ENCODE data around the gene LDB2.

The LDB2 gene

DNA sequence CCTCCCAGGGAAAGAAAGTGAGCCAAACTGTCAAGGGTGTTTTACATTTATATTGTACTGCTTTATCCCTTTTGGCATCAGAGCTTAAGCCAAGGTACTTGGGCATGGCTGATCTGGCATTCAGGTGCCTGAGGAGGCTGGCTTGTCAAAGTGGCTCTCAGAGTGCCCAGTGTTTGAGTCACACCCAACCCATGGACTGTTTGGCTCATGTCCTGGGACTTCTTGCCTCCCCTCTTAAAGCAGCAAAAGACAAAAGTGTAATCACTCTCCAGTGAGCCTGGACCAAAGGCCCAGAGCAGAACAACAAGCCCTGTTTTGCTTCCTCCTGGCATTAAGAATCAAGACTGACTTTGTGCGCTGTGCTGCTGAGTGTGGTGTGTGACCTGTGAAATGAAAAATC is 360.5 kb downstream of the LDB2 start:
- no peak overlapping the region for H3K4me3 ChIP-seq (ENCODE audit: low read depth, low read length, poor library complexity, severe bottlenecking)
- no peak overlapping the region for H3K27ac ChIP-seq (ENCODE audit: low read depth, low read length, poor library complexity, severe bottlenecking)

DNA sequence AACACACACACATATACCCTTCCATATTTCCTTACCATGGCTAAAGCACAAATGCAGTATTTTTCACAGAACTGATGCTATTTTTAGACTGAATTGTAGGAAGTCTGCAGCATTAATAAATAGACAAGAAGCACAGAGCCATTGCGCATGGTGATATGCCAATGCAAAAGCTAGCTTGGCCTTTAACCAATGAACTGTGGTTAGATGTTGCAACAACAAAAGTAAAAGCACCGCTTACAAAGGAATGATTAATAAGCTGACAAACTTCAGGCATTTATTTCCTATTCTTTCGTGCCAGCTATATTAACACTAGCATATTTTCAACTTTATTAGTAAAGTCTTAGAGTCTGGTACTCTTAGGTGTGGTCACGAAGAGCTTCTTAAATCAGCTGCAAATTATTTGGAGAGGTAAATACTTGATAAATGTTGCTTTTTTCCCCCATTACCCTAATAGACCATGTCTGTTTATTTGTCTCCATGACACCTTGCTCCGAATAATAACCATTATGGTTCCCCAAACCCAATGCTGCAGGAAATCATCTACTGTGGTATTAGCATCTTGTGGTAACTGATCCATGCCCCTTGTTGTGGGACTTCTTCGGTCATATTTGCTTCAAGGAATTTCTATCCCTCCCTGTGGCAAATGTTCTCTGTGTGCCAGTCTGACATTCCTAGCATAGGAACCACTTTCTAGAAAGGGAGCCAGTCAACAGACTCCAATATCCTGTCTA is 366.0 kb downstream of the LDB2 start:
- H2AFZ ChIP-seq (ENCODE audit: low read length) = no peak overlapping the region
- H3K27me3 ChIP-seq (ENCODE audit: insufficient read depth, low read length) = no peaks in the 10 kb centered on the region
- H3K4me2 ChIP-seq (ENCODE audit: low read length) = no peak overlapping the region
- no peak overlapping the region for H3K4me3 ChIP-seq (ENCODE audit: low read depth, low read length, poor library complexity, severe bottlenecking)
- no peaks in the 10 kb centered on the region for H3F3A ChIP-seq (ENCODE audit: insufficient read depth, low read length)
- TF ChIP-seq CTCF (IDR thresholded peaks at IDR 0.05; ENCODE audit: low read length) (no peak), EZH2 (IDR thresholded peaks at IDR 0.05; ENCODE audit: borderline replicate concordance, low read length) (no peak)
- no peaks in the 10 kb centered on the region for H4K20me1 ChIP-seq (ENCODE audit: insufficient read depth, low read length)
- H3K9ac ChIP-seq (ENCODE audit: low read length) = no peak overlapping the region
- no peaks in the 10 kb centered on the region for H3K9me2 ChIP-seq (ENCODE audit: low read depth, low read length)
- H3K9me3 ChIP-seq (ENCODE audit: low read length) = no peaks in the 10 kb centered on the region
- no peaks in the 10 kb centered on the region for H3K36me3 ChIP-seq (ENCODE audit: insufficient read depth, low read length)
- H3K4me1 ChIP-seq (ENCODE audit: insufficient read depth, low read length, severe bottlenecking) = no peaks in the 10 kb centered on the region
- no peaks in the 10 kb centered on the region for H3K79me2 ChIP-seq (ENCODE audit: insufficient read depth, low read length)
- H3K27ac ChIP-seq (ENCODE audit: low read depth, low read length, poor library complexity, severe bottlenecking) = no peak overlapping the region

More for the DNA sequence above, 360.5 kb downstream of the LDB2 start:
- H3K9me2 ChIP-seq (ENCODE audit: low read depth, low read length) = no peaks in the 10 kb centered on the region
- no peaks in the 10 kb centered on the region for H3K27me3 ChIP-seq (ENCODE audit: insufficient read depth, low read length)
- no peak overlapping the region for H2AFZ ChIP-seq (ENCODE audit: low read length)
- H3K4me1 ChIP-seq (ENCODE audit: insufficient read depth, low read length, severe bottlenecking) = no peaks in the 10 kb centered on the region
- H3K36me3 ChIP-seq (ENCODE audit: insufficient read depth, low read length) = no peaks in the 10 kb centered on the region
- H3K9me3 ChIP-seq (ENCODE audit: low read length) = no peaks in the 10 kb centered on the region
- no peak for TF ChIP-seq EZH2 (IDR thresholded peaks at IDR 0.05; ENCODE audit: borderline replicate concordance, low read length)
- TF ChIP-seq CTCF (IDR thresholded peaks at IDR 0.05; ENCODE audit: low read length) = no peak
- no peaks in the 10 kb centered on the region for H3K79me2 ChIP-seq (ENCODE audit: insufficient read depth, low read length)
- no peaks in the 10 kb centered on the region for H4K20me1 ChIP-seq (ENCODE audit: insufficient read depth, low read length)
- H3K4me2 ChIP-seq (ENCODE audit: low read length) = no peak overlapping the region
- H3K9ac ChIP-seq (ENCODE audit: low read length) = no peak overlapping the region
- no peaks in the 10 kb centered on the region for H3F3A ChIP-seq (ENCODE audit: insufficient read depth, low read length)

DNA sequence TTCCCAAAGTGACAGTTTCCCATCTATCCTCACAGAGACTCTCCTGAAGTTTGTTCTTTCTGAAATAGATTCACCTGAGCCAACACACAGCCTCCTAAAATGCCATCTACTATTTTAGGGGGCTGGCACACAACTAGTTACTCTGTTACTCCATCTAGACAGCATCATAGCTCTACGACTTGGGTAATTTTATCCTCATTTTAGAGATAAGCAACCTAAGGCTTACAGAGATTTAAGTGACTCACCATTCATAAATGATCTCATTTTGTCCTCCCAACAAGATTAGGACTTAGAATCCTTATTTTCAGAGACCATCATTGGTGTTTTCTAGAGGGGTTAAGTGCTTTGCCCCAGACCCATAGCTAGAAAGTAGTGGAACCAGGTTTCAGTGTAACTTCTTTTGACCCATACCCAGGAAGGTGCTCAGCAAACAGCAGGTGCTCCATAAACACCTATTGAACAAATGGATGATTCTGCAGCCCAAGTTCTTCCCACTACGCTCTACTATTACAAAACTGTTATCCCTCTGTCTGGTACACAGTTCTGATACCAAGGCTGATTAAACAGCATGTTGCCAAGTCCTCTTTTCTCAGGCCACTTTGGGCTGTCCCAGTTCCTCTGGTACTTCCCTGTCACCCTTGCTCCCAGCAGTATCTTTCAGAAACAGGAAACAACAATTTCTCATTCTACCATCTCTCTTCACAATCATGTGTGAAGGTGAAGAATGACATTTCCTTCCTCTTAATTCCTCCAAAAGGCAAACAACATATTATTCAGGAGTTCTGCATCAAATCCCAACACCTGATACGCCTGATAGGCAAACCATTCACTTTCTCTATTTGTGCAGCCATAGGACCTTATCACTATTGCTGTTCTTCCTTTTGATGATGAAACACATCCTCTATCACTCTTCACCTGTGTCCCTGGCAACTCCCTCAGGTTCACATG is 367.5 kb downstream of the LDB2 start:
- Histone ChIP-seq H3K9me2 (ENCODE audit: low read depth, low read length) (no peaks in the 10 kb centered on the region), H3K27me3 (ENCODE audit: insufficient read depth, low read length) (no peaks in the 10 kb centered on the region), H3K36me3 (ENCODE audit: insufficient read depth, low read length) (no peaks in the 10 kb centered on the region), H2AFZ (ENCODE audit: low read length) (no peak overlapping the region), H3K4me3 (ENCODE audit: low read depth, low read length, poor library complexity, severe bottlenecking) (no peak overlapping the region), H3K4me2 (ENCODE audit: low read length) (no peak overlapping the region), H3K4me1 (ENCODE audit: insufficient read depth, low read length, severe bottlenecking) (no peaks in the 10 kb centered on the region), H3K9ac (ENCODE audit: low read length) (no peak overlapping the region), H3K27ac (ENCODE audit: low read depth, low read length, poor library complexity, severe bottlenecking) (no peak overlapping the region), H4K20me1 (ENCODE audit: insufficient read depth, low read length) (no peaks in the 10 kb centered on the region), H3K9me3 (ENCODE audit: low read length) (no peaks in the 10 kb centered on the region), H3K79me2 (ENCODE audit: insufficient read depth, low read length) (no peaks in the 10 kb centered on the region), H3F3A (ENCODE audit: insufficient read depth, low read length) (no peaks in the 10 kb centered on the region)
- TF ChIP-seq EZH2 (IDR thresholded peaks at IDR 0.05; ENCODE audit: borderline replicate concordance, low read length) = no peak
- TF ChIP-seq CTCF (IDR thresholded peaks at IDR 0.05; ENCODE audit: low read length) = no peak

Measured in OCI-LY1 (cell line).